Measurements from ENCODE around the gene TNS3. TPM values are rescaled to one million over a fixed set of nuclear protein-coding genes. Genes with fewer than 3 reads are reported as not detected.
A peak's percentile ranks its signal among the peaks of the same experiment; 100 is the strongest.

Gene TNS3
- total RNA-seq, 1 donor from 2014 or later: 30.3 TPM

DNA sequence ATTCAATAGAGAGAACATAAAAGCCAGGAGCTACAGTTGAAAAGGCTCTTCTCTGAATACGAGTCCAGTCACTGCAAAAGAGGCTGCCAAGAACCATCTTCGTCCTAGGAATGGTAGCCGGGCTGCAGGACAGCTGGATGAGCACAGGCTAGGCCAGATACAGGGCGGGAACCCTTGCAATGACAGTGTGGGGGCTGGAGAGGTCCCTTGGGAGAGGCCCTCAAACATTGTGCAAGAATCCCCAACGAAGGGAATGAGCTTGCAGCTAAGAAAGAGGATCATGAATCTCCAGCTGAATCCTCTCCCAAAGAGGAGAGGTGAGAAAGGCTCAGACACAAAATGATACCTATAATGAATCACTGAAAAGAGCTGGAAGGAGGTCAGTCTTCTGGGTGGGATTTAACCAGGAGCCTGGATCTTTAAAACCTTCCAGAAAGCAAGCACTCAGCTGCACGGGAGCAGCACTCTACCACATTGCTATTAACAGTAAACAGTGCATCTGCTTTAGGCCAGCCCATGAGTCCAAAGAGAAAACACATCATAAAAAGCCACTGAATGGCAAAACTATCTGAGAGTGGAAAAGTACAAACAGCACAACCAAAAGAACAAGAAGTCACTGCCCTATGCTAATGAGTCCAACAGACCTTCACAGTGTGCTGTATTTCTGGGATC is 287.9 kb downstream of the TNS3 start:
- TF ChIP-seq, protein P1, sequence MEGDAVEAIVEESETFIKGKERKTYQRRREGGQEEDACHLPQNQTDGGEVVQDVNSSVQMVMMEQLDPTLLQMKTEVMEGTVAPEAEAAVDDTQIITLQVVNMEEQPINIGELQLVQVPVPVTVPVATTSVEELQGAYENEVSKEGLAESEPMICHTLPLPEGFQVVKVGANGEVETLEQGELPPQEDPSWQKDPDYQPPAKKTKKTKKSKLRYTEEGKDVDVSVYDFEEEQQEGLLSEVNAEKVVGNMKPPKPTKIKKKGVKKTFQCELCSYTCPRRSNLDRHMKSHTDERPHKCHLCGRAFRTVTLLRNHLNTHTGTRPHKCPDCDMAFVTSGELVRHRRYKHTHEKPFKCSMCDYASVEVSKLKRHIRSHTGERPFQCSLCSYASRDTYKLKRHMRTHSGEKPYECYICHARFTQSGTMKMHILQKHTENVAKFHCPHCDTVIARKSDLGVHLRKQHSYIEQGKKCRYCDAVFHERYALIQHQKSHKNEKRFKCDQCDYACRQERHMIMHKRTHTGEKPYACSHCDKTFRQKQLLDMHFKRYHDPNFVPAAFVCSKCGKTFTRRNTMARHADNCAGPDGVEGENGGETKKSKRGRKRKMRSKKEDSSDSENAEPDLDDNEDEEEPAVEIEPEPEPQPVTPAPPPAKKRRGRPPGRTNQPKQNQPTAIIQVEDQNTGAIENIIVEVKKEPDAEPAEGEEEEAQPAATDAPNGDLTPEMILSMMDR (IDR thresholded peaks at IDR 0.05): no peak
- no peak overlapping the region for H3K27ac Mint-ChIP-seq
- no peak for DNase-seq
- no peak for ATAC-seq (ENCODE audit: low read depth)
- peaks cover 77% of the 10 kb centered on the region for H3K36me3 Mint-ChIP-seq (ENCODE audit: low read depth)
- intact Hi-C loops (cut with micrococcal nuclease): no loop called here
- CTCF ChIA-PET: interaction anchor here (1.3 kb wide), 1 partner anchor 28 kb away, joined by 6 read pairs; no protein-coding TSS in a partner anchor
- H3K4me1 Mint-ChIP-seq: peaks cover 15% of the 10 kb centered on the region
- H3K27me3 Mint-ChIP-seq: no peaks in the 10 kb centered on the region
- no peak overlapping the region for H3K4me3 Mint-ChIP-seq
- POLR2A ChIA-PET: no interaction called here
- H3K9me3 Mint-ChIP-seq: no peaks in the 10 kb centered on the region

DNA sequence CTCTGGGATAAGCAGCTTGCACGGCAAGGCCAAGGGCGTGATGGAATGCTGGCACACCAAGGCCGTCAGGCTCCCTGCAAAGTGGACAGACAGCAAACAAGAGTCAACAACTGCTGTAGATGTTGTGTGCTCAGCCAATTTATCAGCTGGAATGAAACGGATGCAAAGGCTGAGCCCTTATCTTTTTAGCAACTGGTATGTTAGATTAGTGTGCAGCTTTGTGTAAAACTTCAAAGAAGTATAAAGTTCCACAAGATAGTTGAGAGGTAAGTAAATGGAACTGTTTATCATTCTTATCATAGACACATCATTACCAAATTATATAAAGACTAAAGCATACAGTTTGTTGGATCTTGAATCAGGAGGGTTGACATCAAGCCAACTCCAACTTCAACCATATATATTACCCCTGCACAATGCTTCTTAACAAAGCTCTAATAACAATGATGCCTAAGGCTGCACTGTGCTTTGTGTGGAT is 289.0 kb downstream of the TNS3 start:
- ChIA-PET POLR2A (no interaction called here), CTCF (no interaction called here)
- Mint-ChIP-seq H3K4me1 (peaks cover 15% of the 10 kb centered on the region), H3K9me3 (no peaks in the 10 kb centered on the region), H3K4me3 (no peak overlapping the region), H3K27ac (no peak overlapping the region), H3K27me3 (no peaks in the 10 kb centered on the region), H3K36me3 (ENCODE audit: low read depth) (peaks cover 85% of the 10 kb centered on the region)
- intact Hi-C loops (cut with micrococcal nuclease): no loop called here
- TF ChIP-seq, protein P1 (IDR thresholded peaks at IDR 0.05): no peak
- DNase-seq (no peak), ATAC-seq (ENCODE audit: low read depth) (no peak)

DNA sequence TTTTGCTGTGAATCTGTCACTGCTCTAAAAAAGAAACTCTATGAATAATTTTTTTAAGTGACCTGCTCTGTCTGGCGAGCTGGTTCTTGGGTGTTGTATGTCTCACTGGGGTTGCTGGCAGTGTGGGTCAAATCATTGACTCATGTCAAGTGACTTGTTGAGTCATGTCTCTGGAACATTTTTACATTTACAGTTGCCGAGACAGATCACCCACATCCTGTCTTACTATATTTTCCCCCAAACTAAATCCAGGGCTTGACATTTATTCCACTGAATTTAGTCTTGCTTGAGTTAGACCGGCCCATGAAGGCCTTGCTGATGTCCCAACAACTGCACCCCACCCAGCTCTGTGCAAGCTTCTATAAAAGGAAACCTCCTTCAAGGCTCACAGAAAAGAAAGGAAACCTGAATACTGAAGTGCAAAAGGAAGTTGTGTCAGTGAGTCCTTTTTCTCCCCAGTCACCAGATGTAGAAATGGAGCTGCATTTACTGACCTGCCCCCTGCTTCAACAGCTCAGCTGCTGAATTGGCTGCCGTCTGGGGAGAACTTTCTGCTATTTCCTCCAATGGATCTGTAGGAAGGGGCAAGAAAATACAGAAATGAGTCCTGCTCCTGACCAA is 290.3 kb downstream of the TNS3 start:
- no peak overlapping the region for H3K4me3 Mint-ChIP-seq
- peak overlapping the region; percentile 5 for H3K27ac Mint-ChIP-seq
- TF ChIP-seq, protein P1 (IDR thresholded peaks at IDR 0.05): no peak
- peaks cover 15% of the 10 kb centered on the region for H3K4me1 Mint-ChIP-seq
- ChIA-PET CTCF (no interaction called here), POLR2A (no interaction called here)
- H3K36me3 Mint-ChIP-seq (ENCODE audit: low read depth): peaks cover 90% of the 10 kb centered on the region
- ATAC-seq (ENCODE audit: low read depth) (peak; percentile 84), DNase-seq (no peak)
- intact Hi-C loops (cut with micrococcal nuclease): no loop called here
- H3K27me3 Mint-ChIP-seq: no peaks in the 10 kb centered on the region
- no peaks in the 10 kb centered on the region for H3K9me3 Mint-ChIP-seq

DNA sequence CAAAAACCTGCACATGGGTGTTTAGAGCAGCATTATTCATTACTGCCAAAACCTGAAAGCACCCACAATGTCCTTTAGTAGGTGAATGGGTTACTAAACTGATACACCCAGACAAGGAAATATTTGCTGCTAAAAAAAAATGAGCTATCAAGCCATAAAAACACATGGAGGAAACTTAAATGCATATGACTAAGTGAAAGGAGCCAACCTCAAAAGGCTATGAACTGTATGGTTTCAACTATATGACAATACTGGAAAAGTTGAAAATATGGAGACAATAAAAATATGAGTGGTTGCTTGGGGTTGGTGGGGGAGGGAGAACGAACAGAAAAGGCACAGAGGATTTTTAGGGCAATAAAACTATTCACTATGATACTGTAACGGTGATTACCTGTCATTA is 291.0 kb downstream of the TNS3 start:
- TF ChIP-seq, protein P1 (IDR thresholded peaks at IDR 0.05): no peak
- H3K4me1 Mint-ChIP-seq: peaks cover 15% of the 10 kb centered on the region
- peaks cover 89% of the 10 kb centered on the region for H3K36me3 Mint-ChIP-seq (ENCODE audit: low read depth)
- ChIA-PET POLR2A (no interaction called here), CTCF (no interaction called here)
- H3K4me3 Mint-ChIP-seq: no peak overlapping the region
- intact Hi-C loops (cut with micrococcal nuclease): no loop called here
- DNase-seq (no peak), ATAC-seq (ENCODE audit: low read depth) (no peak)
- no peaks in the 10 kb centered on the region for H3K27me3 Mint-ChIP-seq
- H3K9me3 Mint-ChIP-seq: peaks cover under 1% of the 10 kb centered on the region
- H3K27ac Mint-ChIP-seq: no peak overlapping the region

DNA sequence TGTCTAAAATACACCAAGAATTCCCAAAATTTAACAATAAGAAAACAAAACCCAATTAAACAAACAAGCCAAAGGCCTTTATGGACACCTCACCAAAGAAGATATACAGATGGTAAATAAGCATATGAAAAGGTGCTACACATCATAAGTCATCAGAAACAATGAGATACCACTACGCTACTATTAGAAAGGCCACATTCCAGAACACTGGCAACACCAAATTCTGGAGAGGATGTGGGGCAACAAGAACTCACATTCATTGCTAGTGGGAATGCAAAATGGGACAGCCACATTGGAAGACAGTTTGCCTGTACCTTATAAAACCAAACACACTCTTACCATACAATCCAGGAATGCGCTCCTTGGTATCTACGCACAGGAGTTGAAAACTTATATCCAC is 291.4 kb downstream of the TNS3 start:
- POLR2A ChIA-PET: no interaction called here
- TF ChIP-seq, protein P1 (IDR thresholded peaks at IDR 0.05): no peak
- Mint-ChIP-seq H3K27ac (no peak overlapping the region), H3K4me3 (no peak overlapping the region), H3K9me3 (peaks cover 4% of the 10 kb centered on the region), H3K27me3 (no peaks in the 10 kb centered on the region), H3K36me3 (ENCODE audit: low read depth) (peaks cover 90% of the 10 kb centered on the region), H3K4me1 (peaks cover 15% of the 10 kb centered on the region)
- intact Hi-C loops (cut with micrococcal nuclease): no loop called here
- CTCF ChIA-PET: no interaction called here
- DNase-seq: no peak
- no peak for ATAC-seq (ENCODE audit: low read depth)

Data from activated B cell treated with CpG ODN at 0.5 μM for 24 hours (primary cell).